Hepatocyte (in vitro differentiated cells): ENCODE results near the gene RPL22. TPM values are rescaled to one million over a fixed set of nuclear protein-coding genes. Genes with fewer than 3 reads are reported as not detected.

ENCODE experiments used
- DNase-seq: peaks from one replicate; pipeline ENCODE4 v3.0.0-alpha.2; 2016; ENCODE audit warnings: low spot score
- H2AFZ ChIP-seq: fragments of 200-600 bp; sonication (generic); 2 replicates; pipeline ENCODE4 v1.6.0; 2016; ENCODE audit warnings: antibody characterized with exemption, mild to moderate bottlenecking
- H3K27ac ChIP-seq: fragments of 200-600 bp; sonication (generic); 2 replicates; pipeline ENCODE4 v1.5.1; 2016; ENCODE audit warnings: mild to moderate bottlenecking
- H3K27me3 ChIP-seq: fragments of 200-600 bp; sonication (generic); 2 replicates; pipeline ENCODE4 v1.6.1; 2016
- H3K36me3 ChIP-seq: fragments of 200-600 bp; sonication (generic); replicated peaks from 2 replicates; pipeline ENCODE4 v1.5.1; 2016; ENCODE audit warnings: low read depth; ENCODE audit not compliant: insufficient read depth
- H3K4me1 ChIP-seq: fragments of 200-600 bp; sonication (generic); 2 replicates; pipeline ENCODE4 v1.5.1; 2016; ENCODE audit warnings: mild to moderate bottlenecking, moderate library complexity; ENCODE audit not compliant: insufficient read depth
- H3K4me2 ChIP-seq: fragments of 200-600 bp; sonication (generic); 2 replicates; pipeline ENCODE4 v1.6.0; 2016
- H3K4me3 ChIP-seq: fragments of 200-600 bp; sonication (generic); 2 replicates; pipeline ENCODE4 v1.5.1; 2016; ENCODE audit warnings: mild to moderate bottlenecking
- H3K79me2 ChIP-seq: fragments of 200-600 bp; sonication (generic); 2 replicates; pipeline ENCODE4 v1.6.0; 2017; ENCODE audit warnings: mild to moderate bottlenecking
- H3K9me2 ChIP-seq: fragments of 200-600 bp; sonication (generic); replicated peaks from 2 replicates; pipeline ENCODE4 v1.6.0; 2017; ENCODE audit warnings: mild to moderate bottlenecking; ENCODE audit not compliant: insufficient read depth
- H3K9me3 ChIP-seq: fragments of 200-600 bp; sonication (generic); 2 replicates; pipeline ENCODE4 v1.5.1; 2016; ENCODE audit warnings: low read depth, mild to moderate bottlenecking
- H4K20me1 ChIP-seq: fragments of 200-600 bp; sonication (generic); 2 replicates; pipeline ENCODE4 v1.6.0; 2016; ENCODE audit warnings: mild to moderate bottlenecking; ENCODE audit not compliant: insufficient read depth, poor library complexity, severe bottlenecking
- EZH2 ChIP-seq: fragments of 200-600 bp; sonication (generic); IDR thresholded peaks from 2 replicates; pipeline ENCODE4 v1.6.1; 2016; ENCODE audit warnings: antibody characterized with exemption, mild to moderate bottlenecking, borderline replicate concordance
- EZH2phosphoT487 ChIP-seq: fragments of 200-600 bp; sonication (generic); IDR thresholded peaks from one replicate; pipeline ENCODE4 v1.6.1; 2018; ENCODE audit warnings: antibody characterized with exemption, mild to moderate bottlenecking, low read depth, moderate library complexity; ENCODE audit not compliant: unreplicated experiment, severe bottlenecking
- WGBS: methylation state at CpG from one replicate; pipeline ENCODE4 v1.1.6; 2016; ENCODE audit warnings: low lambda C conversion rate; ENCODE audit errors: missing lambda C conversion rate; 5-methylcytosine and 5-hydroxymethylcytosine counted together
- polyA plus RNA-seq: library from polyadenylated mRNA; unstranded; fragments of >200 nt; fragmentation: Nextera tagmentation; extraction: Ambion mirVana; gene quantifications from 2 replicates; pipeline ENCODE4 v1.2.1, GENCODE V29; 2016
- total RNA-seq: library from RNA; depleted of rRNA; stranded (reverse); fragments of >200 nt; gene quantifications from 2 replicates; pipeline ENCODE4 v1.2.3, GENCODE V29; 2014
- TF ChIP-seq, protein P1 (sequence below): fragments of 200-600 bp; sonication (generic); IDR thresholded peaks from 2 replicates; pipeline ENCODE4 v1.5.1; 2016; ENCODE audit warnings: antibody characterized with exemption, mild to moderate bottlenecking; ENCODE audit not compliant: poor library complexity

Gene RPL22
- total and polyA plus RNA-seq, 2 experiments from 2014 or later = 103 to 168 TPM

DNA sequence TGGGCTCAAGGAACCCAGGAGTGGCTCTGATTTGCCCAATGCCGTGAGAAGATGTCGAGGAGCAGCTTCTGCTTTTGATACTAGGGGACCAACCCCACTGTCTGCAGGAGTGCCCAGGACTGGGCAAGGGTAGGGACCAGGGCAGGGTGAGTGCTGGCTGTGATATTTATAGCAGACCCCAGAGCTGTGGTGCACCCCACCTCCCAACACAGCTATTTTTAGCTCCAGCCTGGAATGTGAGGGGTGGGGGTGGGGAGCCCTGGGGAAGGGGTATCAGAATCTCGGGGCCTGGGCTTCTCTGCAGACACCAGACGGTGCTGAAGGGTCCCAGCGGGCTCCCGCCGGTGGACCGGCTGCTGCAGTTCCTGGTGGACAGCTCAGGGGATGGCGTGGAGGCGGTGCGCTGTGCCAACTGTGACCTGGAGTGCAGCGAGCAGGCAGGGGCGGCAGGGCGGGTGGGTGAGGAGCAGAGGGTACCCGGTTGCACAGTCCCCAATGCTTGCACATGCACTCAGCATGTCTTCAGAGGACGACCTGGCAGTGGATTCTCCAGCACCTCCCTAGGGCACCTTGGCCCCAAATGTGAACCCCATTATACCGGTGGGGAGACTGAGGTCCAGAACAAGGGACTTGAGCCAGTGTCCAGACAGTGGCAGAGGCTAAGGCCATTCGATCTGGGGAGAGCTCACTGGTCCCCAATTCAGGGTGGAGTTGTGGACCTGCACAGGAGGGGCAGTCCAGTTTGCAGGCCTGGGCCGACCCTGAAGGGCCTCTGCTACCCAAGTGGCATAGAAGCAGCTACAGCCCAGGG is 7.9 kb upstream of the RPL22 start:
- Histone ChIP-seq H3K4me3 (no peak overlapping the region), H3K4me2 (peak overlapping the region; percentile 87)
- TF ChIP-seq, protein P1, sequence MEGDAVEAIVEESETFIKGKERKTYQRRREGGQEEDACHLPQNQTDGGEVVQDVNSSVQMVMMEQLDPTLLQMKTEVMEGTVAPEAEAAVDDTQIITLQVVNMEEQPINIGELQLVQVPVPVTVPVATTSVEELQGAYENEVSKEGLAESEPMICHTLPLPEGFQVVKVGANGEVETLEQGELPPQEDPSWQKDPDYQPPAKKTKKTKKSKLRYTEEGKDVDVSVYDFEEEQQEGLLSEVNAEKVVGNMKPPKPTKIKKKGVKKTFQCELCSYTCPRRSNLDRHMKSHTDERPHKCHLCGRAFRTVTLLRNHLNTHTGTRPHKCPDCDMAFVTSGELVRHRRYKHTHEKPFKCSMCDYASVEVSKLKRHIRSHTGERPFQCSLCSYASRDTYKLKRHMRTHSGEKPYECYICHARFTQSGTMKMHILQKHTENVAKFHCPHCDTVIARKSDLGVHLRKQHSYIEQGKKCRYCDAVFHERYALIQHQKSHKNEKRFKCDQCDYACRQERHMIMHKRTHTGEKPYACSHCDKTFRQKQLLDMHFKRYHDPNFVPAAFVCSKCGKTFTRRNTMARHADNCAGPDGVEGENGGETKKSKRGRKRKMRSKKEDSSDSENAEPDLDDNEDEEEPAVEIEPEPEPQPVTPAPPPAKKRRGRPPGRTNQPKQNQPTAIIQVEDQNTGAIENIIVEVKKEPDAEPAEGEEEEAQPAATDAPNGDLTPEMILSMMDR = no peak
- TF ChIP-seq EZH2phosphoT487 (no peak), EZH2 (no peak)

GRCh38 chr1:6206520-6206855 is 7.1 kb upstream of the RPL22 start:
- Histone ChIP-seq H3K4me3 (peak overlapping the region; percentile 37), H2AFZ (peak overlapping the region; percentile 84), H3K79me2 (peaks cover 6% of the 10 kb centered on the region), H3K27me3 (no peaks in the 10 kb centered on the region), H3K4me2 (peak overlapping the region; percentile 87), H3K36me3 (no peaks in the 10 kb centered on the region), H3K4me1 (peaks cover 33% of the 10 kb centered on the region), H4K20me1 (no peaks in the 10 kb centered on the region), H3K27ac (peak overlapping the region; percentile 87), H3K9me2 (no peaks in the 10 kb centered on the region), H3K9me3 (no peaks in the 10 kb centered on the region)
- no peak for TF ChIP-seq EZH2phosphoT487
- no peak for TF ChIP-seq EZH2
- TF ChIP-seq, protein P1 = no peak
- DNase-seq = no peak
- WGBS = 46% methylated on average over 5 of the region's 25 CpGs

More for the DNA sequence above, 7.9 kb upstream of the RPL22 start:
- H3K27ac ChIP-seq = no peak overlapping the region
- peaks cover 33% of the 10 kb centered on the region for H3K4me1 ChIP-seq
- no peak overlapping the region for H2AFZ ChIP-seq
- no peaks in the 10 kb centered on the region for H3K9me3 ChIP-seq
- 96% methylated on average over 12 of the region's 19 CpGs for WGBS
- DNase-seq = no peak
- H3K36me3 ChIP-seq = no peaks in the 10 kb centered on the region
- H3K79me2 ChIP-seq = peaks cover 6% of the 10 kb centered on the region
- H3K27me3 ChIP-seq = no peaks in the 10 kb centered on the region
- no peaks in the 10 kb centered on the region for H4K20me1 ChIP-seq
- H3K9me2 ChIP-seq = no peaks in the 10 kb centered on the region

DNA sequence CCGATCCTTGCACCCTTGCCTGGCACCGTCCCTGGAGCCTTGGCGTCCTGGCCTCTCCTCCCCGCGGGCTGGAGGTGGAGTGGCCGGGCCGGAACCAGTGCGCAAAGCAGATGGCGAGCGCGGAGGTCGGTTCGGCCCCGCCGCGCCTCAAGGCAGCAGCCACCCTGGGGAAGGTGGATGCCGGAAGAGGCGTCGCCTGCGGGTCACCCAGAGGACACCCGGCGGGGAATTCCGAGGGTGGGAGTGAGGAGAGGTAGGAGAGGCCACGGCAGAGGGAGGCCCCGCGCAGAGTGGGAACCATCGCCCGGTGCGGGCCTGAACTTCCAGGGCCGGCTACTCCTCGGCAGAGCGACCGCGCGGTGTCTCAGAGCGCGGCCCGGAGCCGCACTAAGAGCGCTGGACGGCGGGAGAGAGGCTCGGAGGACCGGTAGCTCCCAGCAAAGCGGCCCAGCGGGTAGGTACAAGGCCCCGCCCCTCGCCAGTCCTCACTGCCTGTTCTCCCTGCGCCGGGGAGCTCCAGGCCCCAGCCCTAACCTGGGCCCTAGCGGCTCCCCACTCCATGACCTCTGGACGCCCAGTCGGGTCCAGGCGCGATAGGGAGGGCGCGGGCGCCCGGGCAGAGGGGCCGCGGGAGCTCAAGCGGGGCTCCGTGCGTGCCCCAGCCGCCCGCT is 6.6 kb upstream of the RPL22 start, which contains the start of gene RNF207:
TSS of gene RNF207 (plus strand) at position 271 of the 671 bp plus-strand sequence. CDS start 417 bp downstream, outside the sequence.
- peak within 1 kb of the TSS; percentile 37 for H3K4me3 ChIP-seq
- no peaks in the 10 kb centered on the region for H3K9me2 ChIP-seq
- peak within 1 kb of the TSS; percentile 87 for H3K4me2 ChIP-seq
- no peak for TF ChIP-seq EZH2phosphoT487
- no peak for TF ChIP-seq EZH2
- TF ChIP-seq, protein P1 = no peak
- 5% methylated on average over 62 of the region's 66 CpGs for WGBS
- no peaks in the 10 kb centered on the region for H3K36me3 ChIP-seq
- no peaks in the 10 kb centered on the region for H3K9me3 ChIP-seq
- H3K4me1 ChIP-seq = peaks cover 33% of the 10 kb centered on the region
- peak within 1 kb of the TSS; percentile 87 for H3K27ac ChIP-seq
- no peaks in the 10 kb centered on the region for H4K20me1 ChIP-seq
- H3K79me2 ChIP-seq = peaks cover 6% of the 10 kb centered on the region
- H2AFZ ChIP-seq = peak within 1 kb of the TSS; percentile 84
- H3K27me3 ChIP-seq = no peaks in the 10 kb centered on the region
- peak; percentile 91 for DNase-seq
